PC-3 (cell line): ENCODE measurements around the gene CEP85L. TPM values are rescaled to one million over a fixed set of nuclear protein-coding genes. Genes with fewer than 3 reads are reported as not detected.

Source experiments
- ATAC-seq: fragments of 200-7000 bp; cut with Tn5 transposase; 2 replicates; pipeline ENCODE4 v1.9.1; 2020; ENCODE audit warnings: mild to moderate bottlenecking, moderate library complexity
- BruUV-seq: library from RNA; stranded (reverse); fragments of 400-500 nt; replicated peaks from 2 replicates; lab custom pipeline; 2021; lab: Mats Ljungman, UMichigan
- CTCF ChIA-PET: fragments of 300-600 bp; sonication (Branson Sonifier 250); formaldehyde crosslinking; loops from one replicate; lab custom pipeline; 2022; ENCODE audit warnings: antibody characterized with exemption; lab: Charles Lee
- POLR2A ChIA-PET: fragments of 300-600 bp; sonication (Branson Sonifier 250); formaldehyde crosslinking; loops from one replicate; lab custom pipeline; 2022; ENCODE audit warnings: antibody characterized with exemption; ENCODE audit not compliant: unreplicated experiment; lab: Charles Lee
- DNase-seq: peaks from one replicate; pipeline ENCODE4 v3.0.0-alpha.2; 2015
- H2AFZ ChIP-seq: fragments of 300-600 bp; sonication (generic); 2 replicates; pipeline ENCODE4 v1.6.0; 2016; ENCODE audit warnings: antibody characterized with exemption, low read length
- H3F3A ChIP-seq: fragments of 300-600 bp; sonication (generic); one replicate; pipeline ENCODE4 v1.6.0; 2017; ENCODE audit warnings: antibody characterized with exemption, low read length, control low read depth, mild to moderate bottlenecking; ENCODE audit not compliant: unreplicated experiment
- H3K27ac ChIP-seq: fragments of 300-600 bp; sonication (generic); 2 replicates; pipeline ENCODE4 v1.5.1; 2016; ENCODE audit warnings: mild to moderate bottlenecking, low read length
- H3K27me3 ChIP-seq: fragments of 300-600 bp; sonication (generic); 2 replicates; pipeline ENCODE4 v1.6.1; 2016; ENCODE audit warnings: low read length, mixed read lengths
- H3K36me3 ChIP-seq: fragments of 300-600 bp; sonication (generic); 2 replicates; pipeline ENCODE4 v1.6.1; 2016; ENCODE audit warnings: low read depth, mixed run types, low read length, mixed read lengths
- H3K4me1 ChIP-seq: fragments of 300-600 bp; sonication (generic); 2 replicates; pipeline ENCODE4 v1.5.1; 2016; ENCODE audit warnings: low read length; ENCODE audit not compliant: insufficient read depth
- H3K4me2 ChIP-seq: fragments of 300-600 bp; sonication (generic); 2 replicates; pipeline ENCODE4 v1.6.0; 2016; ENCODE audit warnings: low read length
- H3K4me3 ChIP-seq: fragments of 300-600 bp; sonication (generic); 2 replicates; pipeline ENCODE4 v1.5.1; 2016; ENCODE audit warnings: mild to moderate bottlenecking, low read length, mixed read lengths
- H3K79me2 ChIP-seq: fragments of 300-600 bp; sonication (generic); 2 replicates; pipeline ENCODE4 v1.6.1; 2017; ENCODE audit warnings: low read length, mixed read lengths
- H3K9ac ChIP-seq: fragments of 300-600 bp; sonication (generic); 2 replicates; pipeline ENCODE4 v1.6.0; 2016; ENCODE audit warnings: mild to moderate bottlenecking, low read length
- H3K9me2 ChIP-seq: fragments of 300-600 bp; sonication (generic); replicated peaks from 2 replicates; pipeline ENCODE4 v1.6.1; 2016; ENCODE audit warnings: mixed run types, low read length, mixed read lengths
- H3K9me3 ChIP-seq: fragments of 300-600 bp; sonication (generic); 2 replicates; pipeline ENCODE4 v1.6.1; 2016; ENCODE audit warnings: low read length, mixed read lengths
- H4K20me1 ChIP-seq: fragments of 300-600 bp; sonication (generic); 2 replicates; pipeline ENCODE4 v1.6.1; 2016; ENCODE audit warnings: low read length, mixed read lengths
- EZH2 ChIP-seq: fragments of 300-600 bp; sonication (generic); IDR thresholded peaks from one replicate; pipeline ENCODE4 v1.6.1; 2017; ENCODE audit warnings: antibody characterized with exemption, mild to moderate bottlenecking, low read length; ENCODE audit not compliant: unreplicated experiment
- EZH2phosphoT487 ChIP-seq: fragments of 300-600 bp; sonication (generic); IDR thresholded peaks from 2 replicates; pipeline ENCODE4 v1.6.1; 2018; ENCODE audit warnings: mild to moderate bottlenecking, antibody characterized with exemption, low read length, borderline replicate concordance
- intact Hi-C: fragments of 100-400 bp; cut with micrococcal nuclease; formaldehyde crosslinking; loops from 2 replicates; pipeline ENCODE4 v1.9.0; 2023
- total RNA-seq: library from RNA; depleted of rRNA; stranded (reverse); fragments of >200 nt; gene quantifications from 2 replicates; pipeline ENCODE4 v1.2.3, GENCODE V29; 2014
- TF ChIP-seq, protein P1 (sequence below): fragments of 300-600 bp; sonication (generic); conservative IDR thresholded peaks from 2 replicates; pipeline ENCODE4 v1.5.1; 2017; ENCODE audit warnings: antibody characterized with exemption, low read depth, mild to moderate bottlenecking, low read length

CEP85L gene
- total RNA-seq, 1 experiment from 2014 or later: 7.8 TPM

DNA sequence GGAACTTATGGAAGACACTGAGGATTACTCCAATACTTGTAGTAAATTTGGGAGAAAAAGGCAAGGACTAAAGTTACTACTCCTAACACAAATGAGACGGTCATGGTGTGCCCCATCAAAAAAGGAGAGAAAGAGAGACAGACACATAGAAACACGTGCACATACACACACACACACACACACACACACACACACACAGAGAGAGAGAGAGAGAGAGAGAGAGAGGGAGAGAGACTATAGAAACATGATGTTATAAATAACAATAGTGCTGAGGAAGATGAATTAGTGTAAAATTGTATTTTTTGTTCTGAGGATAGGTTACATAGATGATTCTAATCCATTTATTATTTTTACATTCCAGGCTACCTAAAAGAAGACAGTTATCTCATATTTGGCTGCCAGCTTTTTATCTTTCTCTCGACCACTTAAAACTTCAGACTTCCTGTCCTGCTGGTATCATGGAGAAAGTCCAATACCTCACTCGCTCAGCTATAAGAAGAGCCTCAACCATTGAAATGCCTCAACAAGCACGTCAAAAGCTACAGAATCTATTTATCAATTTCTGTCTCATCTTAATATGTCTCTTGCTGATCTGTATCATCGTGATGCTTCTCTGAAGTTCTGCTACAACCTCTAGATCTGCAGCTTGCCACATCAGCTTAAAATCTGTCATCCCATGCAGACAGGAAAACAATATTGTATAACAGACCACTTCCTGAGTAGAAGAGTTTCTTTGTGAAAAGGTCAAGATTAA is 92.8 kb downstream of the CEP85L start:
- no peaks in the 10 kb centered on the region for H3K36me3 ChIP-seq
- H3K9ac ChIP-seq: no peak overlapping the region
- CTCF ChIA-PET: interaction anchor here (0.6 kb wide), 1 partner anchor 340 kb away, joined by 3 read pairs; no protein-coding TSS in a partner anchor
- BruUV-seq: no TSS peak
- no peaks in the 10 kb centered on the region for H3K79me2 ChIP-seq
- H3K9me3 ChIP-seq: no peaks in the 10 kb centered on the region
- H3K27ac ChIP-seq: no peak overlapping the region
- DNase-seq: no peak
- H3F3A ChIP-seq: no peaks in the 10 kb centered on the region
- no peak overlapping the region for H2AFZ ChIP-seq
- TF ChIP-seq EZH2phosphoT487 (no peak), EZH2 (no peak)
- TF ChIP-seq, protein P1, sequence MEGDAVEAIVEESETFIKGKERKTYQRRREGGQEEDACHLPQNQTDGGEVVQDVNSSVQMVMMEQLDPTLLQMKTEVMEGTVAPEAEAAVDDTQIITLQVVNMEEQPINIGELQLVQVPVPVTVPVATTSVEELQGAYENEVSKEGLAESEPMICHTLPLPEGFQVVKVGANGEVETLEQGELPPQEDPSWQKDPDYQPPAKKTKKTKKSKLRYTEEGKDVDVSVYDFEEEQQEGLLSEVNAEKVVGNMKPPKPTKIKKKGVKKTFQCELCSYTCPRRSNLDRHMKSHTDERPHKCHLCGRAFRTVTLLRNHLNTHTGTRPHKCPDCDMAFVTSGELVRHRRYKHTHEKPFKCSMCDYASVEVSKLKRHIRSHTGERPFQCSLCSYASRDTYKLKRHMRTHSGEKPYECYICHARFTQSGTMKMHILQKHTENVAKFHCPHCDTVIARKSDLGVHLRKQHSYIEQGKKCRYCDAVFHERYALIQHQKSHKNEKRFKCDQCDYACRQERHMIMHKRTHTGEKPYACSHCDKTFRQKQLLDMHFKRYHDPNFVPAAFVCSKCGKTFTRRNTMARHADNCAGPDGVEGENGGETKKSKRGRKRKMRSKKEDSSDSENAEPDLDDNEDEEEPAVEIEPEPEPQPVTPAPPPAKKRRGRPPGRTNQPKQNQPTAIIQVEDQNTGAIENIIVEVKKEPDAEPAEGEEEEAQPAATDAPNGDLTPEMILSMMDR: no peak
- H3K4me1 ChIP-seq: no peaks in the 10 kb centered on the region
- POLR2A ChIA-PET: no interaction called here
- H4K20me1 ChIP-seq: no peaks in the 10 kb centered on the region
- H3K27me3 ChIP-seq: no peaks in the 10 kb centered on the region
- H3K4me2 ChIP-seq: no peak overlapping the region
- no peak for ATAC-seq
- no peaks in the 10 kb centered on the region for H3K9me2 ChIP-seq
- intact Hi-C loops: no loop called here
- H3K4me3 ChIP-seq: no peak overlapping the region

DNA sequence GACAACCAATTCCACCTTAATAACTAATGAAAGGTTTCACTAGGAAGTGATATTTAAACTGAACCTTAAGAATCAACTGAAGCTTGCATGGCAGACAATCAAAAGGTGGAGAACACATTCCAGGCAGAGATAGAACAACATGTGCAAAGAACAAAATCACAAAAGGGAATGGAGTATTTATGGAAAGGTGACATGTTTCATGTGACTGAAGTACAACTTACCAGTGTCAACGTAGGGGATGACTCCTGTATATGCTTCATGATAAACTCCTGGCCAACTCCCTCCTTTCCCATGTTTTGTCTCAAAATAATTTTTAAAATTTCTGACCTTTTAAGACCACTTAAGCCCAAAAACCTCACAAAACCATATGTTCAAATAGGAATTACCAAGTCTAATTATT is 96.7 kb downstream of the CEP85L start:
- no peaks in the 10 kb centered on the region for H3K4me1 ChIP-seq
- H3K9me2 ChIP-seq: no peaks in the 10 kb centered on the region
- DNase-seq: no peak
- H2AFZ ChIP-seq: no peak overlapping the region
- CTCF ChIA-PET: no interaction called here
- no TSS peak for BruUV-seq
- no peak overlapping the region for H3K4me3 ChIP-seq
- no peaks in the 10 kb centered on the region for H3F3A ChIP-seq
- TF ChIP-seq EZH2phosphoT487 (no peak), EZH2 (no peak)
- TF ChIP-seq, protein P1: no peak
- no peaks in the 10 kb centered on the region for H3K36me3 ChIP-seq
- no peak overlapping the region for H3K9ac ChIP-seq
- POLR2A ChIA-PET: no interaction called here
- H3K27me3 ChIP-seq: no peaks in the 10 kb centered on the region
- intact Hi-C loops: loop anchor here (5.0 kb wide), 2 partner anchors 577 to 712 kb away; no protein-coding TSS in a partner anchor
- no peaks in the 10 kb centered on the region for H4K20me1 ChIP-seq
- ATAC-seq: no peak
- no peak overlapping the region for H3K27ac ChIP-seq
- H3K79me2 ChIP-seq: no peaks in the 10 kb centered on the region
- H3K9me3 ChIP-seq: no peaks in the 10 kb centered on the region
- no peak overlapping the region for H3K4me2 ChIP-seq

DNA sequence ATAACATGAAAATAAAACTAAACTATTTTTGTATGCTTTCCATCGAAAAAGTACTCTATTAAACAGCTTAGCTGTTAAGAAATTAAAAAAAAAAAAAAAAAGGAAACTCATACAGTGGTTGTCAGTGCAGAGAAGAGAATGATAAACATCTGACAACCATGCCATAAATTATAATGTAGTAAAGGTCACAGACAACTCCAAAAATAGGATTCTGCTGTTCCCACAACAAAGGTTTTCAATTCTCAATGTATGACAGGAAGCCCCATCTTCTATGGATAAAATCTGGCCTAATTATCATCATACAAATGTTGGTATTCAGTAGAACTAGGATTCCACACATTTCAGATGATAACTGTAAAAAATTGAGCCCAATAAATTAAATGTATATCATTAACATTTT is 98.3 kb downstream of the CEP85L start:
- ChIA-PET CTCF (interaction anchor here (0.6 kb wide), 1 partner anchor 156 kb away, joined by 5 read pairs; no protein-coding TSS in a partner anchor), POLR2A (no interaction called here)
- intact Hi-C loops: loop anchor here (5.0 kb wide), 2 partner anchors 576 to 711 kb away; no protein-coding TSS in a partner anchor
- Histone ChIP-seq H3F3A (no peaks in the 10 kb centered on the region), H3K4me1 (no peaks in the 10 kb centered on the region), H3K4me2 (no peak overlapping the region), H3K36me3 (no peaks in the 10 kb centered on the region), H3K79me2 (no peaks in the 10 kb centered on the region), H3K27ac (no peak overlapping the region), H3K9me3 (no peaks in the 10 kb centered on the region), H4K20me1 (no peaks in the 10 kb centered on the region), H3K4me3 (no peak overlapping the region), H3K27me3 (no peaks in the 10 kb centered on the region), H3K9ac (no peak overlapping the region), H3K9me2 (no peaks in the 10 kb centered on the region), H2AFZ (no peak overlapping the region)
- no peak for TF ChIP-seq EZH2
- TF ChIP-seq EZH2phosphoT487: no peak
- TF ChIP-seq, protein P1: no peak
- DNase-seq (no peak), ATAC-seq (no peak)
- no TSS peak for BruUV-seq
